Stimulated activated effector memory CD8-positive, alpha-beta T cell treated with anti-CD3 and anti-CD28 coated beads, Interleukin-12 subunit alpha, Interleukin-12 subunit beta, amount 100 ng/mL, for 72 hours (primary cell): ENCODE data around the gene BRWD1.

Source experiments
- ATAC-seq: fragments of 150-1000 bp; cut with Tn5 transposase; 2 replicates; pipeline ENCODE4 v1.10.0; 2021
- DNase-seq, 2 donors: peaks; one replicate each; pipeline ENCODE4 v3.0.0; 2021 to 2022; ENCODE audit warnings: low spot score in 2 of 2
- H3K27ac Mint-ChIP-seq: one replicate; pipeline ENCODE4 v1.8.0; 2022; ENCODE audit warnings: mild to moderate bottlenecking, mixed read lengths
- H3K36me3 Mint-ChIP-seq: one replicate; pipeline ENCODE4 v1.8.0; 2022; ENCODE audit warnings: mild to moderate bottlenecking, mixed read lengths
- H3K4me1 Mint-ChIP-seq: one replicate; pipeline ENCODE4 v1.8.0; 2022; ENCODE audit warnings: mixed read lengths
- H3K4me3 Mint-ChIP-seq: one replicate; pipeline ENCODE4 v1.8.0; 2022; ENCODE audit warnings: mild to moderate bottlenecking, mixed read lengths
- H3K9me3 Mint-ChIP-seq: one replicate; pipeline ENCODE4 v1.8.0; 2022; ENCODE audit warnings: mixed read lengths

Gene BRWD1

DNA sequence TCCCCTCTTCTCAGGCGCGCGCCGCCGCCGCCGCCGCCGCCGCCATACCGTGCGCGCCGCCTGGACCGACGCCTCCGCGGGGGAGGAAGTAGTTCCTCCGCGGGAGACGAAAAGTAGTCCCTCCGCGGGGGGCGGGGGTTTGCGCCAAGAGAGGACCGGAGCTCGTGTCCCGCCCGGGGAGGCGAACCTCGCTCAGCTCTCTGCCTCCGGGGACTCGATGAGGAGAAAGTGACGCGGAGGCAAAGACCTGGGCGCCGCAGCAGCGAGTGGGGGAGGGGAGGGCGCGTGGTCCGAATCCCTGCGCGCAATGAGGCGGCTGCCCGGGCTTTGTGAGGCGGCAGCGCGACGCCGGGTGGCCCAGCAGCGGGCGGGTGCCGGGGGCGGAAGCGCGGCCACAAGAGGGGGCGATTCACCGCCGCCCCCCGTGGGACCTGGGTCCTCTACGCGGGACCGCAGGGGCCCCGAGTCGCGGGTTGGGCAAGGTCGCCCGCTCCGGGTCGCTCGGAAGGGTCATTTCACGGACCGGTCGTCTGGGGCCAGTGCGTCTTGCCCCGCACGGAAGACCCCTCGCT is at the start of gene BRWD1:
BRWD1 (minus strand) TSS at position 62 of the 572 bp plus-strand sequence. CDS start 141 bp downstream, outside the sequence.
- Mint-ChIP-seq H3K9me3 (no peaks in the 10 kb centered on the region), H3K36me3 (peaks cover 54% of the 10 kb centered on the region), H3K27ac (peak within 1 kb of the TSS; percentile 95), H3K4me3 (peak within 1 kb of the TSS; percentile 92), H3K4me1 (peaks cover 50% of the 10 kb centered on the region)
- ATAC-seq (peak; percentile 71), DNase-seq (peak; percentile 76 to 90)

GRCh38 chr21:39362733-39363132 is 49.3 kb upstream of the BRWD1 start:
- Mint-ChIP-seq H3K4me3 (no peak overlapping the region), H3K9me3 (no peaks in the 10 kb centered on the region), H3K27ac (no peak overlapping the region), H3K4me1 (no peaks in the 10 kb centered on the region), H3K36me3 (no peaks in the 10 kb centered on the region)
- DNase-seq (no peak), ATAC-seq (no peak)

- no peaks in the 10 kb centered on the region for H3K4me1 Mint-ChIP-seq
- ATAC-seq (no peak), DNase-seq (no peak)
- H3K4me3 Mint-ChIP-seq = no peak overlapping the region
- no peaks in the 10 kb centered on the region for H3K9me3 Mint-ChIP-seq
- no peaks in the 10 kb centered on the region for H3K36me3 Mint-ChIP-seq
- no peak overlapping the region for H3K27ac Mint-ChIP-seq
Measured at GRCh38 chr21:39359382-39359781, 46.0 kb upstream of the BRWD1 start.

DNA sequence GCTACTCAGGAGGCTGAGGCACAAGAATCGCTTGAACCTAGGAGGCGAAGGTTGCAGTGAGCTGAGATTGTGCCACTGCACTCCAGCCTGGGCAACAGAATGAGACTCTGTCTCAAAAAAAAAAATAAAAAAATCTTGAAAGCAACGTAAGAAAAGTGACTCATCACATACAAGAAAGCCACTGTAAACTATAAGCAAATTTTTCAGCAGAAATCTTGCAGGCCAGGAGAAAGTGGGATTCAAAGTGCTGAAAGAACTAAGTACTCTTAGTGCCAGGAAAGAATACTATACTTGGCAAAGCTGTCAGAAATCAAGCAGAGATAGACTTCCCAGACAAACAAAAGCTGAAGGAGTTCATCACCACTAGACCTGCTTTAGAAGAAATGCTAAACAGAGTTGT is 39.9 kb upstream of the BRWD1 start:
- peaks cover 12% of the 10 kb centered on the region for H3K4me1 Mint-ChIP-seq
- no peak overlapping the region for H3K4me3 Mint-ChIP-seq
- DNase-seq (no peak), ATAC-seq (no peak)
- H3K36me3 Mint-ChIP-seq = peaks cover 11% of the 10 kb centered on the region
- no peak overlapping the region for H3K27ac Mint-ChIP-seq
- H3K9me3 Mint-ChIP-seq = no peaks in the 10 kb centered on the region

DNA sequence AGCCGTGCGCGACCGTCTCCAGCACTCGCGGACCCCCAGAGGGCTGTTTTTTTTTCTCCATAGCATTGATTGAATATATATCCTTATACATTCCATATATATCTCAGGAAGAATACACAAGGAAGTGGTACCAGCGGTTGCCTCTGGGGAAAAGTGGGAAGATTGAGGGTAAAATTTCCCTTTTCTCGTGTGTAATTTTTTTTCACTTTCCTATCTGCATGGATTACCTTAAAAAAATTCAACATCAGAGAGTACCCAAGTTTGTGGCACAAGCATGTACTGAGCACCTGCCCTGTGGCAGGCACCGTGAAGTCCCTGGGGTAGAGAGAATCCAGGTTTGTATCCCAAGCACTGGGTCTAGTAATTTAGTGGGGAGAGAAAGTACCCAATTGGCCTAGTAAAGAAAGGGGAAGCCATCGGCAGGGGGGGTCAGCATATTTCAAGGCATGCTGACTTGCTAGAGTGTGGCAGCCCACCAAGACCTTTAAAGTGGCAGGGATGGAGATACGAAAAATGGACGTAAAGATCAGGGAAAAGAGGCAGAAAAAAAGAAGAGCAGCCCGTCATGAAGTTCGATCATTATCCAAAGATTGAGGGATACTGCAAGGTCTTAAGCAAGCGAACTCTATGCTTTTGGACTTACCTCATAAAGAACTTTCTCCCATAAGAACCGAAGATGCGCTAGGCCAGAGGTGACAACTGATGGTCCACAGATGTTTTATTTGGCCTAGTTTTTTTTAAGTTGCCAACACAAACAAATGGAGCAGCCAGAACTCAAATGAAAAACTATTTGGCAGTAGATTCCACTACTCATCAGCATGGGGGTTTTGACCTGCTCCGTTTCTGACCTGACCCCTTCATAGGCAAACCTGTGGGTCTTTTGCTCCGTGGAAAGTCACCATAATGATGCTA is 36.9 kb upstream of the BRWD1 start:
- no peak for ATAC-seq
- Mint-ChIP-seq H3K4me3 (peak overlapping the region; percentile 92), H3K27ac (peak overlapping the region; percentile 96), H3K36me3 (peaks cover 40% of the 10 kb centered on the region), H3K4me1 (peaks cover 30% of the 10 kb centered on the region), H3K9me3 (no peaks in the 10 kb centered on the region)
- no peak for DNase-seq

- peaks cover 36% of the 10 kb centered on the region for H3K4me1 Mint-ChIP-seq
Measured at GRCh38 chr21:39349211-39350093, 36.0 kb upstream of the BRWD1 start.

DNA sequence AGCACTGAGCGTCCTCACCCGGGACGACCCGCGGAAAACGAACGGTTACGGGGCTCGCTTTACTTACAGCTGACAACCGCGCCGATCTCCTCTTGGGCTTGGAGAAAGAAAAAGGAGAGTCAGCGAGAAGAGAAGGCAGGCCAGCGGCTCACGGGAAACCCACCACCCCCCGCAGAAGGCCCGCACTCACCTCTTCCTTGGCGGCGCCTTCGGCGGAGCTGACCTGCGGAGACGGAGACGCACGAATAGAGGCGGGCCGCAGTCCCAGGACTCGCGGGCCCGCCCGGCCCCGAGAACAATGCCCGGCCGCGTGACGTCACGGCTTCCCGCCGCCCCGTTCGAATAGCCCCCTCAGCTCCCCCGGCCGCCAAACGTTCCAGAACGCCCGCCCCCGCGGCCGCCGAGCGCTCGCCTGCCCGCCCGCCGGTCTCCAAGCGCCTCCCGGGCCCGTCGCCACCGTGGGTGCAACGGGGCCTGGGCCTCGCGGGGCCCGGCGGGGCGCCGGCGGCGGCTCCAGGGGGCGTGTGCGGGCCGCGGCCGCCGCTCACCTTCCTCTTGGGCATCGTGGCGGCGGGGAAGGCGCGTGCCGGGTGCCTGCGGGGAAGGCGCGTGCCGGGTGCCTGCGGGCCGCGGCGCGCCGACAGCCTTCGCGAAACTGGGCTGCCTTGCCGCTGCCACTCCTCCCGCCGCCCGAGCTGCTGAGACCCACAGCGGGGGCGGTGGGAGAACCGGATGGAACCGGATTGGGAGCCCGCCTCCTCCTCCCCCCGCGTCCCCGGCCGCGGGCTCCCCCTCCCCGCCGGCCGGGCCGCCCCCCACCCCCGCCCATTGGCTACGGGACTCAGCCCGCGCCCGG is 35.2 kb upstream of the BRWD1 start, which contains the start of gene HMGN1:
HMGN1 (minus strand) TSS at position 734 of the 856 bp plus-strand sequence; CDS start at position 563, 171 bp downstream.
- DNase-seq (peak; percentile 72 to 92), ATAC-seq (peak; percentile 75)
- peaks cover 58% of the 10 kb centered on the region for H3K36me3 Mint-ChIP-seq
- H3K4me3 Mint-ChIP-seq = peak within 1 kb of the TSS; percentile 92
- no peaks in the 10 kb centered on the region for H3K9me3 Mint-ChIP-seq
- peaks cover 36% of the 10 kb centered on the region for H3K4me1 Mint-ChIP-seq
- H3K27ac Mint-ChIP-seq = peak within 1 kb of the TSS; percentile 96

More at GRCh38 chr21:39349211-39350093, 36.0 kb upstream of the BRWD1 start:
- DNase-seq (peak; percentile 93 to 99), ATAC-seq (peak; percentile 91)
- Mint-ChIP-seq H3K27ac (peak overlapping the region; percentile 96), H3K9me3 (no peaks in the 10 kb centered on the region), H3K4me3 (peak overlapping the region; percentile 92), H3K36me3 (peaks cover 49% of the 10 kb centered on the region)

- peak overlapping the region; percentile 88 for H3K27ac Mint-ChIP-seq
- peaks cover 64% of the 10 kb centered on the region for H3K36me3 Mint-ChIP-seq
- H3K4me3 Mint-ChIP-seq = peak overlapping the region; percentile 92
- H3K4me1 Mint-ChIP-seq = peaks cover 36% of the 10 kb centered on the region
- H3K9me3 Mint-ChIP-seq = no peaks in the 10 kb centered on the region
- no peak for DNase-seq
- ATAC-seq = no peak
Measured at GRCh38 chr21:39348040-39348354, 34.6 kb upstream of the BRWD1 start.

DNA sequence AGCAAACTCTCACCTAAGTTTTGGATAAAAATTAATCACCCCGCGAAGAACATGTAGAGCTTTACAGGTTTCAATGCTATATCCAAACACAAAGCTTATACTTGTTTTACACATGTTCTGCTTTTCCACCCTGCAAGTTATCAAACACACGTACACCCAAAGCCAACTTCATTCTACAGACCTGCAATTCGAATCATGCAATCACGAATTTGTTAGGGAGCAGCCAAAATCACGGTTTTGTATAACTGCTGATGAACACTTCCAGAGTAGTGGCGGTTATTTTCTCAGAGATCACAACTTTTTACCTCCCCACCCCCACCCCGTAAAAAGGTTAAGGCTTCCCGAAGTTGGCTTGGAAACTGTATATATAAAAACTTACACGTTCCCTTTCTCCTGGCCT is 34.1 kb upstream of the BRWD1 start:
- H3K4me3 Mint-ChIP-seq = peak overlapping the region; percentile 92
- no peak for ATAC-seq
- H3K27ac Mint-ChIP-seq = peak overlapping the region; percentile 88
- H3K9me3 Mint-ChIP-seq = no peaks in the 10 kb centered on the region
- peaks cover 36% of the 10 kb centered on the region for H3K4me1 Mint-ChIP-seq
- peaks cover 68% of the 10 kb centered on the region for H3K36me3 Mint-ChIP-seq
- no peak for DNase-seq

DNA sequence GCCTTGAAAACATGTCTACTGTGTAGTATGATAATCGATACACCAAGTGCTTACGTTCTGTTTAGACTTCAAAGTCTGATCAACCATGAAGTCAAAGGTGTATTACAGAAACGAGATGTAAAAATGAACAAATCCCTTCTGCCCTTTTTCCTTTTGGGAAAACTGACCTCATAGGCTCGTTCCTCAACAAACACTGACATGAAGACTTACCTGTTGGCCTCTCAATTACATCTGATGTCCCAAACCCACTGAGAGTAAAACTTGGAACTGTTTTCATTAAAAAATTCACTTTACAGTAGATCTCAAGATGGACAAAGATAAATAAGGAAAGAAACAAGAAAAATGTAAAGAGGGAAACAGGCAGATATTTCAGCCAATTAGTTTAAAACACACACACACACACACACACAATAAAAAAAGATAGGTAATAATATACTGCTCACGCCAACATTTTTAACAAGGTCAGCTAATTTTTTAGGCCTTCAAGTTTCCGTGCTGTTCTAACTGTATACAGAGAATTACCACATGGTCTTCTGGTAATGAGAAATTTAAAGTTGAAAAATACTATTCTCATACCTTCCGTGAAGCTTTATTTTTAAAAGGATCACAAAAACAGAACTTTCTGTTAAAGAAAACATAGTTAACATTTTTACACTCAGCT is 33.4 kb upstream of the BRWD1 start:
- peak overlapping the region; percentile 92 for H3K4me3 Mint-ChIP-seq
- H3K36me3 Mint-ChIP-seq = peaks cover 76% of the 10 kb centered on the region
- H3K4me1 Mint-ChIP-seq = peaks cover 36% of the 10 kb centered on the region
- H3K9me3 Mint-ChIP-seq = no peaks in the 10 kb centered on the region
- no peak for ATAC-seq
- DNase-seq = no peak
- H3K27ac Mint-ChIP-seq = peak overlapping the region; percentile 88

GRCh38 chr21:39346206-39346605 is 32.8 kb upstream of the BRWD1 start:
- peak overlapping the region; percentile 92 for H3K4me3 Mint-ChIP-seq
- H3K9me3 Mint-ChIP-seq = no peaks in the 10 kb centered on the region
- no peak for DNase-seq
- peaks cover 82% of the 10 kb centered on the region for H3K36me3 Mint-ChIP-seq
- peak overlapping the region; percentile 88 for H3K27ac Mint-ChIP-seq
- peaks cover 36% of the 10 kb centered on the region for H3K4me1 Mint-ChIP-seq
- ATAC-seq = no peak

- peaks cover 34% of the 10 kb centered on the region for H3K4me1 Mint-ChIP-seq
- no peak for ATAC-seq
Measured at GRCh38 chr21:39345440-39345839, 32.0 kb upstream of the BRWD1 start.

GRCh38 chr21:39344848-39345247 is 31.4 kb upstream of the BRWD1 start:
- Mint-ChIP-seq H3K4me3 (no peak overlapping the region), H3K27ac (peak overlapping the region; percentile 48)

More at GRCh38 chr21:39345440-39345839, 32.0 kb upstream of the BRWD1 start:
- DNase-seq = no peak
- H3K27ac Mint-ChIP-seq = peak overlapping the region; percentile 48
- no peaks in the 10 kb centered on the region for H3K9me3 Mint-ChIP-seq
- peaks cover 85% of the 10 kb centered on the region for H3K36me3 Mint-ChIP-seq
- peak overlapping the region; percentile 92 for H3K4me3 Mint-ChIP-seq

More at GRCh38 chr21:39344848-39345247, 31.4 kb upstream of the BRWD1 start:
- peaks cover 84% of the 10 kb centered on the region for H3K36me3 Mint-ChIP-seq
- H3K9me3 Mint-ChIP-seq = no peaks in the 10 kb centered on the region
- peaks cover 29% of the 10 kb centered on the region for H3K4me1 Mint-ChIP-seq
- ATAC-seq = no peak
- no peak for DNase-seq
